GM18868 (cell line): Measurements from ENCODE around the gene TRIM54.
"Not testable (repeated sequence)": the region's sequence is repeated elsewhere in the genome, so short reads cannot be mapped to it uniquely, and the experiment has no call there.

ENCODE experiments used
- ATAC-seq: cut with Tn5 transposase; IDR thresholded peaks from one replicate; pipeline ENCODE4 v1.9.1; 2021; ENCODE audit warnings: mild to moderate bottlenecking, moderate library complexity; ENCODE audit not compliant: unreplicated experiment

The TRIM54 gene

GRCh38 chr2:27281442-27281841 is 787 bp upstream of the TRIM54 start:
- no peak for ATAC-seq

- no peak for ATAC-seq
These were observed 663 bp downstream of the TRIM54 start for GRCh38 chr2:27282892-27283291.

- no peak for ATAC-seq
These were observed 2.8 kb downstream of the TRIM54 start for GRCh38 chr2:27284996-27285395.

- no peak for ATAC-seq
These were observed 3.3 kb downstream of the TRIM54 start for GRCh38 chr2:27285481-27285880.

- ATAC-seq, result no peak
These were observed 6.4 kb downstream of the TRIM54 start for GRCh38 chr2:27288610-27289009.

- ATAC-seq, result no peak
These were observed 8.3 kb downstream of the TRIM54 start for GRCh38 chr2:27290549-27290948.

- ATAC-seq, result no peak
These were observed 9.6 kb downstream of the TRIM54 start for GRCh38 chr2:27291865-27292264.

GRCh38 chr2:27294928-27295327 is 12.7 kb downstream of the TRIM54 start:
- ATAC-seq, result no peak

- no peak for ATAC-seq
These were observed 14.3 kb downstream of the TRIM54 start for GRCh38 chr2:27296481-27296880.

- no peak for ATAC-seq
These were observed 15.0 kb downstream of the TRIM54 start for GRCh38 chr2:27297195-27297594.

- ATAC-seq, result no peak
These were observed 16.3 kb downstream of the TRIM54 start for GRCh38 chr2:27298391-27299080.

- ATAC-seq, result not testable (repeated sequence)
These were observed 18.4 kb downstream of the TRIM54 start for GRCh38 chr2:27300606-27301005.

GRCh38 chr2:27303093-27304025 is 21.1 kb downstream of the TRIM54 start:
- no peak for ATAC-seq

GRCh38 chr2:27304488-27305240 is 22.4 kb downstream of the TRIM54 start:
- no peak for ATAC-seq

GRCh38 chr2:27305516-27305915 is 23.3 kb downstream of the TRIM54 start:
- ATAC-seq, result no peak

GRCh38 chr2:27306136-27306535 is 23.9 kb downstream of the TRIM54 start:
- no peak for ATAC-seq

GRCh38 chr2:27306573-27307286 is 24.5 kb downstream of the TRIM54 start:
- no peak for ATAC-seq

GRCh38 chr2:27307287-27307544 is 25.0 kb downstream of the TRIM54 start:
- no peak for ATAC-seq

GRCh38 chr2:27307545-27308358 is 25.5 kb downstream of the TRIM54 start:
- no peak for ATAC-seq

GRCh38 chr2:27308359-27308881 is 26.2 kb downstream of the TRIM54 start, which contains the start of gene UCN:
Gene UCN (minus strand): TSS chr2:27308445. CDS start chr2:27307895, 550 bp downstream.
- no peak for ATAC-seq
